Mucosa of rectum (tissue), 2 donors: ENCODE data around the gene NR3C1.

Experiments used
- H3K27ac ChIP-seq, 2 donors: one replicate each; pipeline ENCODE4 v1.7.0; 2013; ENCODE audit warnings: inconsistent platforms in 2 of 2, low read depth in 2 of 2, low read length in 2 of 2
- H3K27me3 ChIP-seq, 2 donors: one replicate each; pipeline ENCODE4 v1.7.0; 2013; ENCODE audit warnings: low read length in 2 of 2; ENCODE audit not compliant: control insufficient read depth in 2 of 2, insufficient read depth in 2 of 2
- H3K36me3 ChIP-seq, 2 donors: one replicate each; pipeline ENCODE4 v1.7.0; 2013; ENCODE audit warnings: low read length in 2 of 2; ENCODE audit not compliant: control insufficient read depth in 2 of 2, insufficient read depth in 2 of 2
- H3K4me1 ChIP-seq, 2 donors: one replicate each; pipeline ENCODE4 v1.7.0; 2013; ENCODE audit warnings: low read length in 2 of 2, mild to moderate bottlenecking in 1 of 2; ENCODE audit not compliant: control insufficient read depth in 2 of 2, insufficient read depth in 2 of 2
- H3K4me3 ChIP-seq, 2 donors: one replicate each; pipeline ENCODE4 v1.7.0; 2013; ENCODE audit warnings: low read length in 2 of 2
- H3K9ac ChIP-seq, 2 donors: one replicate each; pipeline ENCODE4 v1.7.0; 2013; ENCODE audit warnings: low read length in 2 of 2, low read depth in 1 of 2, mild to moderate bottlenecking in 1 of 2
- H3K9me3 ChIP-seq, 2 donors: one replicate each; pipeline ENCODE4 v1.7.0; 2013; ENCODE audit warnings: low read length in 2 of 2; ENCODE audit not compliant: control insufficient read depth in 2 of 2
- donor health status: healthy.
- donor health status: Normal muscosa, but diverticular disease.

NR3C1 gene

DNA sequence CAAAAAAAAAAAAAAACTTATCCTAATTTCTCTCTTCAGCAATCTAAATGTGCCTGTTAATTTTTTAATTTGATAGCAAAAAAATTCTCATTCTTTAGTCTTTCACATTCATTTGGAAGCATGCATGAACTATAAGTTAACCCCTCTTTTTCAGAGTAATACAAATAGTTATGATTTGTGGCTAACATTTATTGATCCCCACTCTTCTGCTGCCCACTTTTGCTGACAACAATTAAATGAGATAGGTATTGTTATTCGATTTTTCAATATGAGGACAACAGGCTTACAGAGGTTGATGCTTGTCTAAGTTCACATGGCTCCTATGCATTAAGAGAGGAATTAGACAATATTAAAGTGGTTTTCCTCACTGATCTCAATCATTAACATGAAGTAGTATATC is 2.9 kb upstream of the NR3C1 start:
- Histone ChIP-seq H3K27ac (no peak overlapping the region), H3K4me1 (peaks cover 0 to 6% of the 10 kb centered on the region in 2 donors)

GRCh38 chr5:143405849-143406098 is 2.3 kb upstream of the NR3C1 start:
- H3K9ac ChIP-seq, result no peak overlapping the region
- H3K9me3 ChIP-seq, result no peaks in the 10 kb centered on the region

More for the DNA sequence above, 2.9 kb upstream of the NR3C1 start:
- Histone ChIP-seq H3K27me3 (peaks cover 0 to 4% of the 10 kb centered on the region in 2 donors), H3K9ac (no peak overlapping the region), H3K4me3 (no peak overlapping the region), H3K36me3 (no peaks in the 10 kb centered on the region), H3K9me3 (no peaks in the 10 kb centered on the region)

DNA sequence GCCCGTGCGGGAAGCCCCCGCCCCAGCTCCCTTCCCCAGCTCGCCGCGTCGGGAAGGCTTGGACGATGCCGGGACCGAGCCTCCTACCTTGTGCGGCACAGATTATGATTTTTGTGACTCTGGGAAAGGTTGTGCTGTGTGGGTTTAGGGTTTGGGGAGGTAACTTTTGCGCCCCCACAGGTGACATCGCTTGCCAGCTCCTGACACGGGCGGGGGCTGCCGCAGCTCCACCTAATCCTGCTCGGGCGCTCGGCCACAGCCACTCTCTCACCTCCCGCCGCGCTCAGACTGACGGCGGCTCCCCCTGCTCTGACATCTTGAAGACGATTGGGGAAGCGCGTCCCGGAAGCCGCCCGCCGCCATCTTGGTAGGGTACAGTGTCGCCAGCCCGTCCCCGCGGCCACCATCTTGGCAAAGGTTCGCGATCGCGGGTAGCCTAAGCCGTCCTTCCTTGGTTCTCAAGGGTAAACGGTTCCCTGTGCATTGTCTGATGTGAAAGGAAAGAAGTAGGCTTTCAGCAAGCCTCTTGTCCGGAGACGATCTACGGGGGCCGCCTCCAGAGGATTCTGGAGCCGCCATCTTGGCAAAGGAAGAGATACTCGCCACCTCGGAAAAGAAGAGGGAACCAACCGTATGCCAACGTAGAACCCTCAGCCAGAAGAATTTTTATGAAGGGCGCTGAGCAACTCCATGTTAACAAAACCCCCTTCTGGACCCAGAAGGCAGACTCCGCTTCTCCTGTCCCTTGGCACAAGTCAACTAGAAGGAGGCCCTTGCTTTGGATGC is 1.8 kb upstream of the NR3C1 start:
- Histone ChIP-seq H3K4me1 (peaks cover 2 to 7% of the 10 kb centered on the region in 2 donors), H3K4me3 (peak overlapping the region; percentile 91 to 94), H3K27me3 (peaks cover 0 to 4% of the 10 kb centered on the region in 2 donors), H3K36me3 (peaks cover 2 to 3% of the 10 kb centered on the region in 2 donors), H3K27ac (peak overlapping the region; percentile 95 to 98), H3K9me3 (no peaks in the 10 kb centered on the region), H3K9ac (peak overlapping the region; percentile 80 to 89)

More at GRCh38 chr5:143405849-143406098, 2.3 kb upstream of the NR3C1 start:
- H3K27ac ChIP-seq, result peak overlapping the region; percentile 95 to 98
- H3K36me3 ChIP-seq, result no peaks in the 10 kb centered on the region
- H3K4me3 ChIP-seq, result peak overlapping the region; percentile 91 to 94
- H3K27me3 ChIP-seq, result peaks cover 0 to 4% of the 10 kb centered on the region in 2 donors
- peaks cover 0 to 6% of the 10 kb centered on the region in 2 donors for H3K4me1 ChIP-seq

GRCh38 chr5:143404416-143405062 is 1.1 kb upstream of the NR3C1 start:
- Histone ChIP-seq H3K9ac (peak overlapping the region; percentile 84 to 89), H3K27me3 (peaks cover 0 to 4% of the 10 kb centered on the region in 2 donors), H3K27ac (peak overlapping the region; percentile 95 to 98), H3K4me1 (peaks cover 6 to 12% of the 10 kb centered on the region in 2 donors), H3K9me3 (no peaks in the 10 kb centered on the region), H3K36me3 (peaks cover 6% of the 10 kb centered on the region in 2 donors), H3K4me3 (peak overlapping the region; percentile 91 to 94)

- Histone ChIP-seq H3K27ac (peak overlapping the region; percentile 95 to 98), H3K9me3 (no peaks in the 10 kb centered on the region), H3K4me1 (peaks cover 8 to 12% of the 10 kb centered on the region in 2 donors), H3K9ac (peak overlapping the region; percentile 68 to 79), H3K4me3 (peak overlapping the region; percentile 83 to 89), H3K27me3 (peaks cover 0 to 4% of the 10 kb centered on the region in 2 donors), H3K36me3 (peaks cover 6 to 8% of the 10 kb centered on the region in 2 donors)
These were observed 223 bp downstream of the NR3C1 start for GRCh38 chr5:143403334-143403592.

- Histone ChIP-seq H3K4me1 (peaks cover 8 to 12% of the 10 kb centered on the region in 2 donors), H3K36me3 (peaks cover 6 to 8% of the 10 kb centered on the region in 2 donors), H3K4me3 (peak overlapping the region; percentile 83 to 89), H3K27me3 (peaks cover 0 to 4% of the 10 kb centered on the region in 2 donors), H3K9me3 (no peaks in the 10 kb centered on the region), H3K27ac (peak overlapping the region; percentile 95 to 98), H3K9ac (peak overlapping the region; percentile 68 to 79)
These were observed 743 bp downstream of the NR3C1 start for GRCh38 chr5:143402553-143403333.

GRCh38 chr5:143402017-143402552 is 1.4 kb downstream of the NR3C1 start:
- Histone ChIP-seq H3K27me3 (peaks cover 0 to 4% of the 10 kb centered on the region in 2 donors), H3K9ac (peak overlapping the region; percentile 60 to 79), H3K36me3 (peaks cover 6 to 8% of the 10 kb centered on the region in 2 donors), H3K27ac (peak overlapping the region; percentile 95 to 98), H3K4me3 (peak overlapping the region; percentile 83 to 89), H3K9me3 (no peaks in the 10 kb centered on the region), H3K4me1 (peaks cover 8 to 12% of the 10 kb centered on the region in 2 donors)

DNA sequence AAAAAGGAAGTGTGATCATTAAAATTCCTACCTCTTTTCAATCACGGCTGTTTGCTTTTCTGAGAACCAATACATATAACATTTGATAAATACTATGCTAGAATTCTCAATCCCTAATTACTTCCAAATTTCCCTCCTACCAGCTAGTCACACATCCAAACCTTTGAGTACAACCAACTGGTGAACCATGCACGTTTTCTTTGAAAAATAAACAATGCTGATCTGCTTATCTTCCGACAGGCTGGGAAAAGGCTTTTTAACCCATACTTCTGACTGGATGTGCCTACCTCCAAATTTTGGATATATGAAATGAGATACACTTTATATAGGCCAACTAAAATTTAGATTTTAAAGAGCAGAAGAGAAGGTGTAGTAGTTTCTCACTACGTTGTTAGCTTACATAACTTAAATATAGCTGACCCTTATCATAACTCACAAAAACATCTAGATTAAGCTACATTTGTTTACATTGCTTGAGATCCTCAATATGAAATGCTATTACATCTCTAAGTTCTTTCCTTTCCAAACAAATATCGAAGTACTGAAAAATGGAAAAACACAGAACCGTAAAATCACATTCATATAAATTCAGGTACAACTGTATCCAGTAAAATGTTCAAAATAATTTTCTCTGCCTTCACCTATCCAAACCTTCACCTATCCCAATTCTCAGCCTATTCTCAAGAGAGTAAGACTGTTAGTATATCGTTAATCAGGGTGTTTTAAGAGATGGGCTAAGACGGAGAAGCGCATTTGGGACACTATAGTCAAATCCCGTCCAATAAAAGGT is 2.1 kb downstream of the NR3C1 start:
- peaks cover 8 to 12% of the 10 kb centered on the region in 2 donors for H3K4me1 ChIP-seq
- peak overlapping the region in 1 of 2 donors; percentile 95 for H3K27ac ChIP-seq
- H3K9ac ChIP-seq, result peak overlapping the region; percentile 60 to 79
- peaks cover 0 to 4% of the 10 kb centered on the region in 2 donors for H3K27me3 ChIP-seq
- H3K9me3 ChIP-seq, result no peaks in the 10 kb centered on the region
- H3K36me3 ChIP-seq, result peaks cover 6 to 8% of the 10 kb centered on the region in 2 donors
- peak overlapping the region; percentile 83 to 89 for H3K4me3 ChIP-seq

DNA sequence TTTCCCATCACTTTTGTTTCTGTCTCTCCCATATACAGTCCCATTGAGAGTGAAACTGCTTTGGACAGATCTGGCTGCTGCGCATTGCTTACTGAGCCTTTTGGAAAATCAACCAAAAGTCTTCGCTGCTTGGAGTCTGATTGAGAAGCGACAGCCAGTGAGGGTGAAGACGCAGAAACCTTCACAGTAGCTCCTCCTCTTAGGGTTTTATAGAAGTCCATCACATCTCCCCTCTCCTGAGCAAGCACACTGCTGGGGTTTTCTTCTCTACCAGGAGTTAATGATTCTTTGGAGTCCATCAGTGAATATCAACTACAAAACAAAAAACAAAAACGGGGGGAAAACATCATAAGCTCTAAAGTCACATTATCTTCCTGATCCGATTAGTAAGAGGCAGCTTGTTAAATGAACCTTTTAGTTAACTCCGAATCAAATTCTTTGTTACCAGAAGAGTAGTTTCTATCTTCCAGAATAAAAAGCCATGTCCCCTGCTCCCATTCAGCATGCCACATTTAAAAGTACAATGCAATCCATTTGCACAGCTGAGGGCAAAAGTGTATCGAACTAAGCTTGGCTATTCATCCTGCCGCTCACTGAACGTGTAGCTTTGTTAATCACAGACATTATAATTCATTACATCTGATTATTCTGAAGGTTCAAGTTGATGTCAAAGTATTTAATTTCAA is 2.8 kb downstream of the NR3C1 start:
- H3K4me3 ChIP-seq, result peak overlapping the region; percentile 52 to 89
- H3K9ac ChIP-seq, result peak overlapping the region in 1 of 2 donors; percentile 5
- H3K27ac ChIP-seq, result peak overlapping the region in 1 of 2 donors; percentile 37
- no peaks in the 10 kb centered on the region for H3K9me3 ChIP-seq
- H3K36me3 ChIP-seq, result peaks cover 6 to 8% of the 10 kb centered on the region in 2 donors
- peaks cover 8 to 12% of the 10 kb centered on the region in 2 donors for H3K4me1 ChIP-seq
- H3K27me3 ChIP-seq, result peaks cover 0 to 4% of the 10 kb centered on the region in 2 donors
